SK-N-MC (cell line): ENCODE data around the gene LRIT3.

Experiments used
- DNase-seq: peaks from one replicate; pipeline ENCODE4 v3.0.0-alpha.2; 2011; ENCODE audit warnings: low read depth, low spot score
- H3K27ac ChIP-seq: fragments of 200-600 bp; sonication (generic); 2 replicates; pipeline ENCODE4 v1.5.1; 2016; ENCODE audit warnings: mixed run types
- H3K36me3 ChIP-seq: fragments of 200-600 bp; sonication (generic); 2 replicates; pipeline ENCODE4 v1.6.1; 2017; ENCODE audit warnings: antibody characterized with exemption, low read length, mixed read lengths; ENCODE audit not compliant: insufficient read depth
- H3K4me3 ChIP-seq: fragments of 200-600 bp; sonication (generic); 2 replicates; pipeline ENCODE4 v1.5.1; 2016
- H3K9ac ChIP-seq: fragments of 200-600 bp; sonication (generic); 2 replicates; pipeline ENCODE4 v1.8.0; 2017; ENCODE audit warnings: mixed run types, mixed read lengths; ENCODE audit not compliant: insufficient read length
- H3K9me3 ChIP-seq: fragments of 200-600 bp; sonication (generic); 2 replicates; pipeline ENCODE4 v1.6.1; 2017; ENCODE audit warnings: low read depth, mild to moderate bottlenecking, antibody characterized with exemption, low read length, moderate library complexity, mixed read lengths
- EZH2 ChIP-seq: fragments of 200-600 bp; sonication (generic); IDR thresholded peaks from one replicate; pipeline ENCODE4 v1.6.1; 2017; ENCODE audit warnings: antibody characterized with exemption
- FOXP2 ChIP-seq: optimal IDR thresholded peaks from 2 replicates; pipeline ENCODE3; 2011; ENCODE audit warnings: mild to moderate bottlenecking, moderate library complexity; ENCODE audit not compliant: insufficient read depth; ENCODE audit errors: extremely low read length, control extremely low read depth
- POLR2AphosphoS5 ChIP-seq: IDR thresholded peaks from 2 replicates; pipeline ENCODE4 v1.6.1; 2012; ENCODE audit warnings: mild to moderate bottlenecking, low read depth, low read length, borderline replicate concordance

Gene LRIT3, protein sequence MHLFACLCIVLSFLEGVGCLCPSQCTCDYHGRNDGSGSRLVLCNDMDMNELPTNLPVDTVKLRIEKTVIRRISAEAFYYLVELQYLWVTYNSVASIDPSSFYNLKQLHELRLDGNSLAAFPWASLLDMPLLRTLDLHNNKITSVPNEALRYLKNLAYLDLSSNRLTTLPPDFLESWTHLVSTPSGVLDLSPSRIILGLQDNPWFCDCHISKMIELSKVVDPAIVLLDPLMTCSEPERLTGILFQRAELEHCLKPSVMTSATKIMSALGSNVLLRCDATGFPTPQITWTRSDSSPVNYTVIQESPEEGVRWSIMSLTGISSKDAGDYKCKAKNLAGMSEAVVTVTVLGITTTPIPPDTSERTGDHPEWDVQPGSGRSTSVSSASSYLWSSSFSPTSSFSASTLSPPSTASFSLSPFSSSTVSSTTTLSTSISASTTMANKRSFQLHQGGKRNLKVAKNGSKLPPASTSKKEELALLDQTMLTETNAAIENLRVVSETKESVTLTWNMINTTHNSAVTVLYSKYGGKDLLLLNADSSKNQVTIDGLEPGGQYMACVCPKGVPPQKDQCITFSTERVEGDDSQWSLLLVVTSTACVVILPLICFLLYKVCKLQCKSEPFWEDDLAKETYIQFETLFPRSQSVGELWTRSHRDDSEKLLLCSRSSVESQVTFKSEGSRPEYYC

DNA sequence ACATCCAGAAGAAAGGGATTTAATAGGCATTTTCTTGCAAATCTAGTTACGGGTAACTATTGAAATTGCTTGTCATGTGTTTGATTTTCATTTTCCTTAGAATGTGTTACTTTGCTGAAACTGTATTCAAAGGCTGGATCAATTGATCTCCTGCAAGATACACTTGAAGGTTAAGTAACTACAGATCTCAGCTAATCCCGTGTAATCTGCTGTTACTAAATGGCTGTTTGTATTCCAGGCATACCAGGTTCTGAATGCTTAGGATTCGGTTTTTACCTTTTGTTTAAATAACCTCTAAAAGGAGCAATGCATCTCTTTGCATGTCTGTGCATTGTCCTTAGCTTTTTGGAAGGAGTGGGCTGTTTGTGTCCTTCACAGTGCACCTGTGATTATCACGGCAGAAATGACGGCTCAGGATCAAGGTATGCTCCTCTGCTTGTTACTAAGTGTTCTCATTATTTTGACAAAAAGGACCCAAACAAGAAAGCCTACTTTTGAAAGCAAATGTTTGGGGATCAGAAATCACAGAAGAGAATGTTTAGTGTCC lies at the start of gene LRIT3:
Gene LRIT3 (plus strand): TSS at position 212 of the 547 bp plus-strand sequence. CDS start 95 bp downstream, at position 307.
- H3K9ac ChIP-seq = no peak within 1 kb of the TSS
- TF ChIP-seq FOXP2 (no peak), POLR2AphosphoS5 (no peak)
- H3K36me3 ChIP-seq = no peaks in the 10 kb centered on the region
- no peak within 1 kb of the TSS for H3K27ac ChIP-seq
- no peak within 1 kb of the TSS for H3K4me3 ChIP-seq
- no peak for DNase-seq
- no peaks in the 10 kb centered on the region for H3K9me3 ChIP-seq

DNA sequence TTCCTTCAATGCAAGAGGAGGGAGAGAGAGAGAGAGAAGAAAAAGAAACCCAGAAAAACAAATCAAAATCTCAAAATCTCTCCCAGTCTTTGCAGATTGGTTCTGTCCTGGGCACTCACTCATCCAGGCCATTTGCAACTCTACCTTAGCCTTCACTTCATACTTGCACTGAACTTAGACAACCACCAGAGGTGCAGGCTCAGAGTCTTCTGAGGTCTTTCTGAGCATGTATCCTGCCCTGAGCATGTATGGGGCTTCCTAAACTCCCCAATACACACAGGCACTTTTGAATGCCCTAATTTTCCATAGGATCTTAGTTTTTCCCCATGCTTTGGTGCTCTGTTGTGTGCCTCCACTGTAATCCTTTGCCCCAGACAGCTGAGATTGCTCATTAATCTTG lies 49.0 kb upstream of the LRIT3 start:
- Histone ChIP-seq H3K27ac (no peak overlapping the region), H3K9me3 (peaks cover 9% of the 10 kb centered on the region; the same call in 1 of the 2 replicates), H3K9ac (no peak overlapping the region), H3K4me3 (no peak overlapping the region), H3K36me3 (no peaks in the 10 kb centered on the region)
- DNase-seq = no peak
- TF ChIP-seq POLR2AphosphoS5 (no peak), FOXP2 (no peak), EZH2 (no peak)

DNA sequence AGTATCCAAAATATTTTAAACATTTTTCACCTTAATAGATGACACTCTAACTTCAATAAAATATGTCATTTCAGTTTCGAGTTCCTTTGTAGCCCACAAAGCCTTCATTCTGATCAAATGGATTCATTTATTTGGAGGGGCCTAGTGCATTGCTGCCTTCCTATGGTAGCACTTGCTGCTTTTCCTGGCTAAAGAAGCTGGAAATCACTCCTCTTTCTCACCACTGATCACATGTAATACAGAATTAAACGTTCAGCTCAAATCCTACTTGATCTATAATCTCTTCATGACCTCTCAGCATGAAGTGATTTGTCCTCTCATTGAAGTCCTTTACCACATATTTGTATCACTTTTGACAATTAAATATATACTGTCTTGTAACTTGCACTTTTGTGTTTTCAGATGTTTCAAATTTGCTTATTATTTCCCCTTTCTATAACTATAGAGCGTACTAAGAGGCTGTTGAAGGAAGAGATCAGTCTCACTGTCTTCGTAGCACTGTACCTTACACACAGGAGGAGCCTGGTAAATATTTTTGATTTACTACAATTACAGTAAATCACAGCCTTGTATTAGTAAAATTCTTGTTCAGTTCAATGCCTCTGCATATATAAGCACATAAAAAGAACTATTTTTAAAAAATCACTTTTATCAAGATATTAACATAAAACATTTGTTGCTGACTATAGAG lies 46.7 kb upstream of the LRIT3 start:
- no peak overlapping the region for H3K4me3 ChIP-seq
- TF ChIP-seq FOXP2 (no peak), EZH2 (no peak), POLR2AphosphoS5 (no peak)
- no peak overlapping the region for H3K9ac ChIP-seq
- H3K36me3 ChIP-seq = no peaks in the 10 kb centered on the region
- H3K9me3 ChIP-seq = peaks cover 3% of the 10 kb centered on the region; the same call in 1 of the 2 replicates
- no peak for DNase-seq
- no peak overlapping the region for H3K27ac ChIP-seq

DNA sequence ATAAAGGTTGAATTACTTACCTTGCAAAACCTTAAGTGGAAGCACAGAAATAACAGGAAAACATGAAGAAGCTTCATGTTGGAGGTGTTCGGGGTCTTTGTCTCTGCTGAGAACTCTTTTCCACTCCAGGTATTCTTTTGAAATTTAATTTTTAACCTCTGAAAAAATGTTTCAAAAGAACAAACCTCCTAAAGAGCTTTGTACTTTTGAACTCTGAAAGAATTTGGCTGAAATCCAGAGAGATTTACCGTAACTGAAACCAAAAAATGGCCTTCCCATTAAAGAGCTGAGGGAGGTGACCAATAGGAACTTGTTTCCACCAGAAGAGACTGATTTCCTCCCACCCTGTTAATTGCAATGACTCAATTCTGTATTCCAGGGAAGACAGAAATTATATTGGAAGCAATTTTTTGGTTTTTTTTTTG lies 46.0 kb upstream of the LRIT3 start, which contains the start of gene CFI:
Gene CFI (minus strand): TSS at position 105 of the 425 bp plus-strand sequence. CDS start 28 bp downstream, at position 77.
- DNase-seq = no peak
- no peak within 1 kb of the TSS for H3K9ac ChIP-seq
- no peaks in the 10 kb centered on the region for H3K36me3 ChIP-seq
- H3K4me3 ChIP-seq = no peak within 1 kb of the TSS
- no peak within 1 kb of the TSS for H3K27ac ChIP-seq
- H3K9me3 ChIP-seq = no peaks in the 10 kb centered on the region
- TF ChIP-seq FOXP2 = no peak
- no peak for TF ChIP-seq POLR2AphosphoS5
- TF ChIP-seq EZH2 = no peak

DNA sequence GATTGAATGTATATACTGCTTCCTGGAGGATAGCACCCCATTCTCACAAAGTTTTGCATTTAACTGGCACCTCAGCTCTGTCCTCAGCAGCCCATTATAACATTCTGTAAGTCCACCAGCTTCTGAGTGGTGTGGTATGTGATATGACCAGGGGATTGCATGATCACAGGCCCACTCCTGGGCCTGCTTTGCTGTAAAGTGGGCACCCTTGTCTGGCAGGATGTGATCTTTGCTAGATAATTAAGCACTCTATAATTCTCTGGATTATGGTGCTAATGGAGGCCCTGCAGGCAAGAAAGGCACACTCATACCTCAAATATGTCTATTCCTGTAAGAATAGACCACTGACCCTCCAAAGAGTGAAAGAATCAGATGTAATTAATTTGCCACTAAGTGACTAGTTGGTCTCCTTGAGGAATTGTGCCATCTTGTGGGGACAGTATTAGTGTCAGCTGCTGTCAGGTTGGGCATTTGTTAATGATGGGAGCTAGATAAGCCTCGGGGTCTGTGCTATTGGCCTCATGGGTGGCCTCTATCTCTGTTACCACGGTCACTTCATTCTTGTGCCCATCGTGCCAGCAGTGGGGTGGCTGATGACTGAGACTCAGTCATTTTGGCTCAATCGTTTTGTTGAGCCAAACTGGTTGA lies 43.9 kb upstream of the LRIT3 start:
- no peak for TF ChIP-seq FOXP2
- no peak for DNase-seq
- Histone ChIP-seq H3K9me3 (no peaks in the 10 kb centered on the region), H3K27ac (no peak overlapping the region), H3K36me3 (no peaks in the 10 kb centered on the region), H3K4me3 (no peak overlapping the region), H3K9ac (no peak overlapping the region)

DNA sequence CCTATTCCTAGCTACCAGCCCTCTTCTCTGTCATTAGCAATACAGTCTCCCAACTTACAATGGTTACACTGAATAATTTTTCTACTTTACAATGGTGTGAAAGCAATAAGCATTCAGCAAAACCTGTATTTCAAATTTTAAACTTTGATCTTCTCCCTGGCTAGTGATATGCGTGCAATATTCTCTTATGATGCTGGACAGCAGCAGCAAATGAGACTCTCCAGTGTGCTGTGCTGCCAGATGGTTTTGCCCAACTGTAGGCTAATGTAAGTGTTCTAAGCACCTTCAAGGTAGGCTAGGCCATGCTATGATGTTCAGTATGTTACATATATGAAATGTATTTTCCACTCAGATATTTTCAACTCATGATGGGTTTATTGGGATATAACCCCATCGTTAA lies 38.3 kb upstream of the LRIT3 start:
- TF ChIP-seq EZH2 (no peak), FOXP2 (no peak), POLR2AphosphoS5 (no peak)
- Histone ChIP-seq H3K36me3 (no peaks in the 10 kb centered on the region), H3K4me3 (no peak overlapping the region), H3K9ac (no peak overlapping the region), H3K27ac (no peak overlapping the region), H3K9me3 (no peaks in the 10 kb centered on the region)
- DNase-seq = no peak

DNA sequence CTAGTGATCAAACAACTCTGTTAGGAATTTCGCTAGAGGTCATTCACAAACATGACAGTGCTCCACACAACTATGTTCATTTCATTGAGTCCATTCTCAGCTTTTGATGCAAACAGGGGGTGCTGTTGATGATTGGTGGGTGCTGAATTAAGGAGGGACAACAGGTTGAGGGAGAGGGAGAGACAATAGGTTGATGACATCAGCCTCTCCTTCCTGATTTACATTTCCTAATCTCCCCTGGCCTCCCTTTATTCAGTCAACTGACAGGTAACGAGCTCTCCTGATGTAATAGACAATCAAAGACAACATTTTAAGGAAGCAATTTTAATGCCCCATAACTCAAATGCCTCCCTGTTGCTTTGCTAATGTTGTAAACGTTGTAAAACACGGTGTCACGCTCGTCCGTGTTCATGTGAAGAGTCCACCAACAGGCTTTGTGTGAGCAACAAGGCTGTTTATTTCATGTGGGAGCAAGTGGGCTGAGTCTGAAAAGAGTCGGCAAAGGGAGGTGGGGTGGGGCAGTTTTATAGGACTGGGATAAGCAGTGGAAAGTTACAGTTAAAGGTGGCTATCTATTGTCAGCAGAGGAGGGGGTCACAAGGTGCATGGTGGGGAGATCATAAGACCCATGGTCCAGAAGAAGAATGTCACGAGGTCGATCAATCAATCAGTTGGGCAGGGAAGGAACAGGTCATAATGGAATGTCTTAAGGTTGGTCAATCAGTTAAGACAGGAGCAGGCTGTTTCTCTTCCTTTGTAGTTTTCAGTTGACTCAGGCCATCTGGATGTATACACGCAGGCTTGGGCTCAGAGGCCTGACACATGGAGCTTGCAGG lies 37.1 kb upstream of the LRIT3 start:
- DNase-seq = no peak
- Histone ChIP-seq H3K36me3 (no peaks in the 10 kb centered on the region), H3K4me3 (no peak overlapping the region), H3K9me3 (no peaks in the 10 kb centered on the region), H3K27ac (no peak overlapping the region), H3K9ac (no peak overlapping the region)
- no peak for TF ChIP-seq EZH2
- TF ChIP-seq POLR2AphosphoS5 = no peak
- TF ChIP-seq FOXP2 = no peak
